IPS DF 6.9 (cell line): ENCODE measurements around the gene ESRRB.

ENCODE experiments used
- DNase-seq: peaks from one replicate; pipeline ENCODE4 v3.0.0-alpha.2; 2013; ENCODE audit warnings: low read depth, low spot score
- H3K27ac ChIP-seq: one replicate; pipeline ENCODE4 v1.5.1; 2013; ENCODE audit warnings: low read length, control low read depth
- H3K27me3 ChIP-seq: 2 replicates; pipeline ENCODE4 v1.6.1; 2013; ENCODE audit warnings: mild to moderate bottlenecking, low read length; ENCODE audit not compliant: control insufficient read depth, insufficient read depth
- H3K36me3 ChIP-seq: 2 replicates; pipeline ENCODE4 v1.6.1; 2013; ENCODE audit warnings: low read length; ENCODE audit not compliant: control insufficient read depth, insufficient read depth
- H3K4me1 ChIP-seq: 2 replicates; pipeline ENCODE4 v1.6.1; 2013; ENCODE audit warnings: low read length; ENCODE audit not compliant: control insufficient read depth, insufficient read depth
- H3K4me3 ChIP-seq: 2 replicates; pipeline ENCODE4 v1.5.1; 2013; ENCODE audit warnings: mild to moderate bottlenecking, low read length
- H3K9me3 ChIP-seq: 2 replicates; pipeline ENCODE4 v1.6.1; 2013; ENCODE audit warnings: low read length, inconsistent platforms; ENCODE audit not compliant: control insufficient read depth, insufficient read depth
- WGBS: extraction: QIAGEN DNeasy Blood & Tissue Kit; methylation state at CpG from one replicate; pipeline ENCODE4 v1.1.7; 2013; ENCODE audit warnings: mixed read lengths, missing lambda C conversion rate; ENCODE audit not compliant: insufficient read length, insufficient coverage; 5-methylcytosine and 5-hydroxymethylcytosine counted together

Gene ESRRB

GRCh38 chr14:76491172-76491930, 115.4 kb downstream of the ESRRB start:
- H3K4me1 ChIP-seq = no peaks in the 10 kb centered on the region; the same call in 1 of the 2 replicates
- no peak for DNase-seq
- no CpG with 5 or more reads among the region's 22 CpGs for WGBS
- H3K27ac ChIP-seq = no peak overlapping the region
- H3K9me3 ChIP-seq = no peaks in the 10 kb centered on the region
- H3K4me3 ChIP-seq = no peak overlapping the region
- H3K27me3 ChIP-seq = no peaks in the 10 kb centered on the region
- H3K36me3 ChIP-seq = no peaks in the 10 kb centered on the region

GRCh38 chr14:76495983-76496382, 120.0 kb downstream of the ESRRB start:
- Histone ChIP-seq H3K4me3 (no peak overlapping the region), H3K4me1 (no peaks in the 10 kb centered on the region; the same call in 1 of the 2 replicates), H3K27ac (no peak overlapping the region), H3K9me3 (no peaks in the 10 kb centered on the region), H3K36me3 (no peaks in the 10 kb centered on the region), H3K27me3 (no peaks in the 10 kb centered on the region)
- no CpG with 5 or more reads among the region's 2 CpGs for WGBS
- no peak for DNase-seq

- Histone ChIP-seq H3K27me3 (no peaks in the 10 kb centered on the region), H3K4me1 (no peaks in the 10 kb centered on the region; the same call in 1 of the 2 replicates), H3K4me3 (no peak overlapping the region), H3K36me3 (no peaks in the 10 kb centered on the region), H3K9me3 (no peaks in the 10 kb centered on the region), H3K27ac (no peak overlapping the region)
- WGBS = no CpG with 5 or more reads among the region's 6 CpGs
- no peak for DNase-seq
Observed at GRCh38 chr14:76496595-76496994, 120.7 kb downstream of the ESRRB start.

GRCh38 chr14:76497550-76498462, 121.9 kb downstream of the ESRRB start:
- Histone ChIP-seq H3K4me1 (no peaks in the 10 kb centered on the region; the same call in 1 of the 2 replicates), H3K27ac (no peak overlapping the region), H3K4me3 (no peak overlapping the region), H3K27me3 (no peaks in the 10 kb centered on the region), H3K9me3 (no peaks in the 10 kb centered on the region), H3K36me3 (no peaks in the 10 kb centered on the region)
- WGBS = no CpG with 5 or more reads among the region's 19 CpGs
- peak; percentile 13 for DNase-seq

- Histone ChIP-seq H3K36me3 (no peaks in the 10 kb centered on the region), H3K27ac (no peak overlapping the region), H3K4me3 (no peak overlapping the region), H3K9me3 (no peaks in the 10 kb centered on the region), H3K27me3 (no peaks in the 10 kb centered on the region), H3K4me1 (no peaks in the 10 kb centered on the region; the same call in 1 of the 2 replicates)
- WGBS = no CpG with 5 or more reads among the region's 13 CpGs
- no peak for DNase-seq
Observed at GRCh38 chr14:76498463-76498935, 122.6 kb downstream of the ESRRB start.

GRCh38 chr14:76498976-76499375, 123.0 kb downstream of the ESRRB start:
- Histone ChIP-seq H3K36me3 (no peaks in the 10 kb centered on the region), H3K27ac (no peak overlapping the region), H3K4me1 (no peaks in the 10 kb centered on the region; the same call in 1 of the 2 replicates), H3K27me3 (no peaks in the 10 kb centered on the region), H3K9me3 (no peaks in the 10 kb centered on the region), H3K4me3 (no peak overlapping the region)
- no peak for DNase-seq
- no CpG with 5 or more reads among the region's 12 CpGs for WGBS

- Histone ChIP-seq H3K27ac (no peak overlapping the region), H3K36me3 (no peaks in the 10 kb centered on the region), H3K9me3 (no peaks in the 10 kb centered on the region), H3K4me1 (no peaks in the 10 kb centered on the region; the same call in 1 of the 2 replicates), H3K27me3 (no peaks in the 10 kb centered on the region), H3K4me3 (no peak overlapping the region)
- DNase-seq = no peak
- WGBS = no CpG with 5 or more reads among the region's 8 CpGs
Observed at GRCh38 chr14:76499399-76499798, 123.5 kb downstream of the ESRRB start.

GRCh38 chr14:76500011-76500410, 124.1 kb downstream of the ESRRB start:
- Histone ChIP-seq H3K27me3 (no peaks in the 10 kb centered on the region), H3K4me1 (no peaks in the 10 kb centered on the region; the same call in 1 of the 2 replicates), H3K27ac (no peak overlapping the region), H3K36me3 (no peaks in the 10 kb centered on the region), H3K9me3 (no peaks in the 10 kb centered on the region), H3K4me3 (no peak overlapping the region)
- no peak for DNase-seq
- no CpG with 5 or more reads among the region's 6 CpGs for WGBS

- Histone ChIP-seq H3K4me3 (no peak overlapping the region), H3K9me3 (no peaks in the 10 kb centered on the region), H3K27me3 (no peaks in the 10 kb centered on the region), H3K4me1 (no peaks in the 10 kb centered on the region; the same call in 1 of the 2 replicates), H3K27ac (no peak overlapping the region), H3K36me3 (no peaks in the 10 kb centered on the region)
- no peak for DNase-seq
- no CpG with 5 or more reads among the region's 6 CpGs for WGBS
Observed at GRCh38 chr14:76500480-76500879, 124.5 kb downstream of the ESRRB start.

GRCh38 chr14:76501156-76501720, 125.3 kb downstream of the ESRRB start:
- WGBS = no CpG with 5 or more reads among the region's 7 CpGs
- H3K27ac ChIP-seq = no peak overlapping the region
- H3K4me1 ChIP-seq = no peaks in the 10 kb centered on the region; the same call in 1 of the 2 replicates
- DNase-seq = no peak
- H3K4me3 ChIP-seq = no peak overlapping the region
- H3K36me3 ChIP-seq = no peaks in the 10 kb centered on the region
- no peaks in the 10 kb centered on the region for H3K9me3 ChIP-seq
- H3K27me3 ChIP-seq = no peaks in the 10 kb centered on the region
